GM12891 (cell line): Measurements from ENCODE around the gene BMPER.

Source experiments
- DNase-seq: peaks from one replicate; pipeline ENCODE4 v3.0.0; 2011; ENCODE audit warnings: low spot score; ENCODE audit not compliant: insufficient read length
- FAIRE-seq: peaks from 2 replicates; lab custom pipeline; 2011; peaks lifted over from hg19 to GRCh38; lab: Jason Lieb, UNC
- PAX5 ChIP-seq: IDR thresholded peaks from 2 replicates; pipeline ENCODE4 v1.6.1; 2011; ENCODE audit warnings: low read length, moderate library complexity, mild to moderate bottlenecking; ENCODE audit not compliant: insufficient read depth, severe bottlenecking
- POLR2A ChIP-seq: IDR thresholded peaks from 2 replicates; pipeline ENCODE4 v1.6.1; 2011; ENCODE audit warnings: low read depth, low read length, control low read depth
- POLR2AphosphoS5 ChIP-seq: IDR thresholded peaks from 2 replicates; pipeline ENCODE4 v1.6.1; 2011; ENCODE audit warnings: low read depth, low read length, control low read depth
- POU2F2 ChIP-seq: IDR thresholded peaks from 2 replicates; pipeline ENCODE4 v1.6.1; 2011; ENCODE audit warnings: low read depth, mild to moderate bottlenecking, control low read depth, low read length, moderate library complexity
- SPI1 ChIP-seq: IDR thresholded peaks from 2 replicates; pipeline ENCODE4 v1.6.1; 2011; ENCODE audit warnings: low read depth, low read length, control low read depth
- TAF1 ChIP-seq: IDR thresholded peaks from 2 replicates; pipeline ENCODE4 v1.6.1; 2011; ENCODE audit warnings: low read depth, low read length, control low read depth

Gene BMPER

DNA sequence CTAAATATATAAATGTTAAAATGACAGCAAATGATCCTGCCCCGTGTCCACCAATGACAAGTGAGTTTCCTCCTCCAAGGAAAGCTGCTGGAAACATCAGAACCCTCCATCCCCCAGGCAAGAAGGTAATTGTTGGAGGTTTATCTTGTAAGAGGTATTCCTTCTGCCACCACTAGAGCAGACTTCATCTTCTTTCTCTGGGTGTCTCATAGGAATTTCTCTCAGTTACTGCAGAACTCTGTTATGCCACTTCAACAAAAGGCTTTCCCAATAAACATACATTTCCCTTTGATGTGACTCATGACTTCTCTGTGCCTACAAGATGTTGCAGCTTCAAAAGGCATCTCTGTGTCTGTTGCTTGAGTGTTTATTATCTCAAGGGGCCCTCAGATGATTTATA, 279.1 kb downstream of the BMPER start:
- no peak for DNase-seq
- TF ChIP-seq SPI1, result no peak
- no peak for TF ChIP-seq POU2F2
- no peak for TF ChIP-seq PAX5
- no peak for TF ChIP-seq TAF1
- no peak for TF ChIP-seq POLR2AphosphoS5
- FAIRE-seq, result no peak

DNA sequence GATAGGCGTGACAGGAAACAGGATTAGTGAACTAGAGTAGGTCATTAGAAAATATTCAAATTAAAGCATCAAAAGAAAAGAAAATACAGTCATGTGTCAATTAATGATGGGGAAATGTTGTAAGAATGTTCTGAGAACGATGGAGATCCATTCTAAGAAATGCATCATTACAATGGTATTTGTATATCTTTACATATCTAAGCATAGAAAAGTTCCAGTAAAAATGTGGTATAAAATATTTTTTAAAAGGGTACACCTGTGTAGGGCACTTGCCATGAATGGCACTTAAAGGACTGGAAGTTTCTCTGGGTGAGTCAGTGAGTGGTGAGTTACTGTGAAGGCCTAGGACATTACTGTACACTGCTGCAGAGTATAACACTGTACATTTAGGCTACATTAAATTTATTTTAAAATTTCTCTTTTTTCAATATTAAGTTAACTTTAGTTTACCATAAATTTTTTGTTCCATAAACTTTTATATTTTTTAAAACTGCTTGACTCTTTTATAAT, 282.5 kb downstream of the BMPER start:
- TF ChIP-seq POLR2AphosphoS5, result no peak
- no peak for TF ChIP-seq POU2F2
- no peak for TF ChIP-seq POLR2A
- TF ChIP-seq SPI1, result no peak
- no peak for TF ChIP-seq TAF1
- no peak for TF ChIP-seq PAX5
- no peak for FAIRE-seq
- DNase-seq, result no peak

DNA sequence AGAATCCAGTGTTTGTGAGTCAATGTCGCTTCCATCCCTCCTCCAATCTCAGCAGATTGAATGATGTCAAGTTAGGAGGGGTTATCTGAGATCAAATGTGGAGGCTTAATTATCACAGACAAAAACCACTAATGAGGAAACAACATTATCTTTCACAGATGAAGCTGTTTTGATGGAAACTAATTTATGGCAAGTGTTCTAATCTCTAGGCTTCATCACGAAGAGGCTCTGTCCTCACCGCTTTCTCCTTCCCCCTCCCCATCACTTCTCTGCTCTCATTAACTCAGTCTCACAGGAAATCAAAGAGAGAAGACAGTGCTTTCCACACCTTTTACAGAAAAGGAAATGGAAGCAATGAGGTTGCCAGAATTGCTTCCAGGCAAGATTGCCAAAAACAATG, 283.7 kb downstream of the BMPER start:
- DNase-seq (no peak), FAIRE-seq (no peak)
- TF ChIP-seq TAF1 (no peak), POLR2A (no peak), POLR2AphosphoS5 (no peak), PAX5 (no peak), POU2F2 (no peak), SPI1 (no peak)

DNA sequence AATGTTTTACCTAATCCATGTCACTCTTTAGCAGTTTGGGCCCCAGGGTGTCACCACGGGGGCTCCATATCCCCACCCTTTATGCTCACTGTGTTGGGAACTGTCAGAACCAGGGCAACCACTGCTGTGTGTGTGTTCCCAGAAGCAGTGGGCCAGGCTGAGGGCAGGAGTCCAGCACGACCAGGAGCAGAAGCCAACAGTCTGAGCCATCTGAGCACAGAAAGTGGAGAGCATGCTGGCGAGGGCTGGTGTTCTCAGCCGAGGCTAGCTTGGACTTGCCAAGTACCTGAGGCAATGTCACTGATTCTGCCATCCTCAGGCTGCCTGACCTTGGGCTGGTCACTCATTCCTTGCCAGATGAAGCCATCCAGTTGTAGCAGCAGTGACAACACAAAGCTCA, 285.0 kb downstream of the BMPER start:
- FAIRE-seq, result no peak
- no peak for TF ChIP-seq PAX5
- no peak for TF ChIP-seq TAF1
- no peak for TF ChIP-seq POU2F2
- TF ChIP-seq POLR2A, result no peak
- no peak for TF ChIP-seq SPI1
- no peak for TF ChIP-seq POLR2AphosphoS5
- DNase-seq, result no peak

DNA sequence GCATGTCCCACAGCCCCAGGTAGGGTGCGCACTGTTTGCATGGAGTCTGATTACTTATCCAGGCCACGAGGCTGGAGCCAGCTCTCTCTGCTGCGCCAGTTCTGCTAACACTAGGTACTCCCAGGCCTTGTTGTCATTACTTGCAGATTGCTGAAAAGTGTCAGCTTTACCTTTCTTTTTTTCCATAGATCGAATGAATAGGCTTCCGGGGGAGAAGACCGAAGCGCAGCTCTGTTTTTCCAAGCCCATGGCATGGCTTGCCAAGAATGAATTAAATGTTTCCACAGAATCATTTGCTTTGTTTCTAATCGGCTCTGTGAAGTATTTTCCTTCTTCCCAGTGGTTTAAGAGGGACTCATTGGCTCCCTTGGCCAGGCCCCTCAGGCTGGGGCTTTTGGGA, 285.8 kb downstream of the BMPER start:
- DNase-seq (no peak), FAIRE-seq (no peak)
- no peak for TF ChIP-seq PAX5
- TF ChIP-seq POU2F2, result no peak
- TF ChIP-seq POLR2AphosphoS5, result no peak
- no peak for TF ChIP-seq TAF1
- TF ChIP-seq SPI1, result no peak
- no peak for TF ChIP-seq POLR2A

DNA sequence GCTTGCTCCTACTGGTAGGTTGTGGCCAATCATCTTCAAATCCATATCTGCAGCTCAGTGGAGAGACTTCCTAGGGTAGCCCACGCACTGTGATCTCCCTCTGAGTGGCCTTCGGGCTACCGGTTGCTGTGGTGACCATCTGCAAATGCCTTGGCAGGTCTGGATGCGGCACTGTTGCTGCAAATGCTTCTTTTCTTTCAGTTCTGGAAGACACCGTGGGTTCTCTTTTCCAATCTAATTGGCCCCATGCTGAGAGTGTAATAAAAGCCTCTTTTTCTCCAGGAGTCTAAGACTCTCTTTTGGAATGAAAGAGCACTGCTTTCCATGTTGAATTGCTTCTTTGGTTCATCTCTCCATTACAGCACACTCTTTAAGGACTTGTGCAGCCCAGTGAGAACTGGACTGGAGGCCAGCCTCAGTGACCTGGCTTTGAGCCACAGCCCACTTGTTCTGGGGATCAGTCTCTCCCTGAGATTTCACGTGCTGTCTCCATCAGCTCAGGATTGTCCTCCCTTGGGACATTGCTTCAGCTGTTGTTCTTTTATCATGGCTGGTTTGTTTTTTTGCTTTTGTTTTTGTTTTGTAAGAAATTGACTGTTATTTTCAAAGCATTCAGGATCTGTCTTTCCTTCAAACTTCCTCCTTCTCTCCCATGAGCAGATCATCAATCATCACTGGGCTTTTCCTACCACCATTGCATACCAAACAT, 286.6 kb downstream of the BMPER start:
- FAIRE-seq, result no peak
- no peak for DNase-seq
- TF ChIP-seq TAF1 (no peak), PAX5 (no peak), POLR2A (no peak), SPI1 (no peak), POLR2AphosphoS5 (no peak), POU2F2 (no peak)

DNA sequence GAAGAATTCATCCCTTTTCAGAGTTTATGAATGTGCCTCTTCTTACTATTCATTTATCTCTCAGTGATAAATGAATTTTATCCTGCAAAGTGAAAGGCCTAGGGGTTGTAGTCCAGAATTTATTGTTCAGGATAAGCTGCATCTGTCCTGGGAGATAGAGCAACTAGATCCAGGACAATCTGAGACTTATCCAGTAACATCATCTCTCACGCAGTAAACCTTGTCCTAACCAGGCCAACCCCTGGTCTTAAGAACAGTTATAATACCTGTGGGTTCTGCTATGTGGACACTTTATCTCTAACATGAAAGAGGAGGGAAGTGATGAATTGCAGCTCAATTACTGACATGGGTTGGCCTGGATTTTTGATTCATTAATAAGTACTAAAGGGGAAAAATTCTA, 287.6 kb downstream of the BMPER start:
- TF ChIP-seq POLR2AphosphoS5, result no peak
- TF ChIP-seq SPI1, result no peak
- no peak for TF ChIP-seq POLR2A
- TF ChIP-seq TAF1, result no peak
- no peak for TF ChIP-seq POU2F2
- no peak for TF ChIP-seq PAX5
- FAIRE-seq (no peak), DNase-seq (no peak)

DNA sequence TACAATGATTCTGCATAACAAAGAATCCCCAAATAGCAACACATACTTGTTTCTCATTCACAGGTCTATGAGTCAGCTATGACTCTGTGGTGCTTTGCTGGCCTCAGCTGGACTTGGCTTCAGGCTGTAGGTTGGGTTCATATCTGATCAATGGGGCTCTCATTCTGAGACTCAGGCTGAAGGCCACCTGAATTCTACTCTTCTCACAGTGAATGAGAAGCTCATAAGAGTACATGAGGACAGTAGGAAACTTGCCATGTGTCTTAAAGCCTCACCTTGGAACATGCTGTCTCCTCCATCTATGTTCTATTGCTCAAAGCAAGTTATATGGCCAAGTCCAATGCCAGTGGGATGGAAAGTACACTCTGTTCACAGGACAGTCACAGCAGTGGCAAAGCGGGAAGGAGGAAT, 292.9 kb downstream of the BMPER start:
- TF ChIP-seq SPI1 (no peak), POLR2A (no peak), POU2F2 (no peak), PAX5 (no peak), TAF1 (no peak), POLR2AphosphoS5 (no peak)
- FAIRE-seq (no peak), DNase-seq (no peak)
